Body of pancreas (tissue), 4 donors: ENCODE results near the gene APCDD1L. TPM values are rescaled to one million over a fixed set of nuclear protein-coding genes. Genes with fewer than 3 reads are reported as not detected.
"Not testable (repeated sequence)": the region's sequence is repeated elsewhere in the genome, so short reads cannot be mapped to it uniquely, and the experiment has no call there.

ENCODE experiments used
- ATAC-seq: fragments of 150-250 bp; one replicate; pipeline ENCODE4 v1.9.1; 2016
- DNase-seq, 4 donors: peaks; one replicate each; pipeline ENCODE4 v3.0.0-alpha.2; 2019
- H3K27ac ChIP-seq, 4 donors: fragments of 200-600 bp; sonication (generic); 1 replicate in 3 of 4; 2 replicates in 1 of 4; pipeline versions ENCODE4 v1.5.1 to v1.6.1; 2016 to 2019; ENCODE audit warnings: mild to moderate bottlenecking in 1 of 4, mixed read lengths in 1 of 4, moderate library complexity in 1 of 4
- H3K27me3 ChIP-seq, 2 donors: fragments of 200-600 bp; sonication (generic); one replicate each; pipeline ENCODE4 v1.6.0; 2016; ENCODE audit warnings: mild to moderate bottlenecking in 1 of 2
- H3K36me3 ChIP-seq, 2 donors: fragments of 200-600 bp; sonication (generic); replicated peaks in 1 of 2; 2 replicates each; pipeline ENCODE4 v1.5.1; 2016; ENCODE audit warnings: low read depth in 2 of 2; ENCODE audit not compliant: insufficient read depth in 1 of 2
- H3K4me1 ChIP-seq: fragments of 200-600 bp; sonication (generic); one replicate; pipeline ENCODE4 v1.6.0; 2016
- H3K4me3 ChIP-seq, 2 donors: fragments of 200-600 bp; sonication (generic); 1 replicate in 1 of 2; 2 replicates in 1 of 2; pipeline ENCODE4 v1.5.1; 2016 to 2019
- H3K9me3 ChIP-seq, 3 donors: fragments of 200-600 bp; sonication (generic); 1 replicate in 2 of 3; 2 replicates in 1 of 3; pipeline ENCODE4 v1.5.1; 2016
- CTCF ChIP-seq, 7 experiments: fragments of 450-650 bp in 4 of 7; fragments of 200-600 bp in 3 of 7; sonication (generic) in 3 of 7; IDR thresholded peaks; one replicate each; pipeline ENCODE4 v1.5.1; 2016 to 2019; ENCODE audit warnings: antibody characterized with exemption in 7 of 7
- POLR2A ChIP-seq, 3 donors: fragments of 450-650 bp; IDR thresholded peaks; one replicate each; pipeline ENCODE4 v1.6.1; 2016; ENCODE audit warnings: antibody characterized with exemption in 3 of 3, mild to moderate bottlenecking in 2 of 3
- WGBS, 2 donors: methylation state at CpG; one replicate each; pipeline ENCODE4 v1.1.5; 2017; 5-methylcytosine and 5-hydroxymethylcytosine counted together
- intact Hi-C: fragments of 100-400 bp; cut with DNase I; formaldehyde crosslinking; loops from one replicate; pipeline ENCODE4 v1.15.1; 2023
- total RNA-seq, 2 donors: library from RNA; depleted of rRNA; stranded (reverse); fragments of >200 nt; gene quantifications; one replicate each; pipeline ENCODE4 v1.1.0, GENCODE V29; 2016

The APCDD1L gene
- total RNA-seq, 2 donors from 2014 or later: 1.3 TPM; not detected in 1

GRCh38 chr20:58432186-58432954, 82.8 kb downstream of the APCDD1L start:
- Histone ChIP-seq H3K4me1 (peaks cover 17% of the 10 kb centered on the region), H3K4me3 (no peak overlapping the region), H3K9me3 (no peaks in the 10 kb centered on the region), H3K27me3 (no peaks in the 10 kb centered on the region), H3K27ac (no peak overlapping the region), H3K36me3 (no peaks in the 10 kb centered on the region)
- intact Hi-C loops: no loop called here
- 40 to 64% methylated on average over 3 of the region's 3 CpGs for WGBS, 2 donors
- ATAC-seq (no peak), DNase-seq (no peak)
- TF ChIP-seq CTCF (IDR thresholded peaks at IDR 0.05) (no peak), POLR2A (IDR thresholded peaks at IDR 0.05) (no peak)

DNA sequence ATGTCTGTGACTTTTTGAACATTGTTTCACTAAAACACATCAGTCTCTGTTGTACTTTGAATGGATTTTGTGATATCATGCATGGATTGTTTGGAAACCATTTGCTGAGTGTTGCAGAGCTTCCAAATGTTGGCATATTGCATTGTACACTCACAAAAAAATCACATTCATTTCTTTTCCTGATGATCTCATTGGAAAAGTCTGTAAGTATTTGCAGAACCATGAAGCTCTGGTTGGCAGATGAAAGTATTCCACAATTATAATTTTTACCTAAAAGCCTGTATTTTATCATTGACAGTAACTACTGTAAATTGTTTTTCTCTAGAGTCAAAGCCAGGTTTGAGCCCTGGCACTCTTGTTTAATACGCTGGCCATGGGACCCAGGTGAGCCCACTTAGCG, 84.1 kb downstream of the APCDD1L start:
- Histone ChIP-seq H3K4me1 (peaks cover 13% of the 10 kb centered on the region), H3K27ac (no peak overlapping the region)
- ATAC-seq: no peak

DNA sequence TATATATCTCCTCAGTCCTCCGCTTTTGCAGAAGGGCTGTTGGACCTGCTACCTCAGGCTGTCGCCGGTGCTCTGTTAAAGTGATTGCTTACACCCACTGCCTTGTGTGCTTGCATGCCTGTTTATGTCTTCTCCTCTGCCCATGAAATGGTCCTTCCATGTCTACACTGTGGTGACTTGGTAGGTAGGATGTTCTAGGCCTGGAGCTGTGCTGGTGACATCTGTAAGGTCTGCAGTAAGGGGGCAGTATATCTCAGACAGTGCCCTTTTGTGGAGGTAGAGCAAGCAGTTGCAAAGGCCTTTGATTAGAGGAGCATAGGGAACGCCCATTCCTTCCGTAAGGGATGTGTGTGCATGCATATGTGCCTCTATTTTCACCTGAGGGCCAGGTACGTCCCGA, 85.9 kb downstream of the APCDD1L start:
- Histone ChIP-seq H3K27ac (no peak overlapping the region), H3K27me3 (no peaks in the 10 kb centered on the region), H3K4me1 (peaks cover 13% of the 10 kb centered on the region), H3K36me3 (no peaks in the 10 kb centered on the region), H3K9me3 (no peaks in the 10 kb centered on the region), H3K4me3 (no peak overlapping the region)
- DNase-seq: no peak
- intact Hi-C loops: no loop called here
- TF ChIP-seq POLR2A (IDR thresholded peaks at IDR 0.05) (no peak), CTCF (IDR thresholded peaks at IDR 0.05) (no peak)
- ATAC-seq: no peak
- 93 to 96% methylated on average over 7 of the region's 7 CpGs for WGBS, 2 donors

More for the DNA sequence above, 84.1 kb downstream of the APCDD1L start:
- Histone ChIP-seq H3K27me3 (no peaks in the 10 kb centered on the region), H3K9me3 (no peaks in the 10 kb centered on the region), H3K4me3 (no peak overlapping the region), H3K36me3 (no peaks in the 10 kb centered on the region)
- TF ChIP-seq POLR2A (IDR thresholded peaks at IDR 0.05): no peak
- TF ChIP-seq CTCF (IDR thresholded peaks at IDR 0.05): no peak
- 90 to 93% methylated on average over 2 of the region's 2 CpGs for WGBS, 2 donors
- DNase-seq: no peak
- intact Hi-C loops: no loop called here

DNA sequence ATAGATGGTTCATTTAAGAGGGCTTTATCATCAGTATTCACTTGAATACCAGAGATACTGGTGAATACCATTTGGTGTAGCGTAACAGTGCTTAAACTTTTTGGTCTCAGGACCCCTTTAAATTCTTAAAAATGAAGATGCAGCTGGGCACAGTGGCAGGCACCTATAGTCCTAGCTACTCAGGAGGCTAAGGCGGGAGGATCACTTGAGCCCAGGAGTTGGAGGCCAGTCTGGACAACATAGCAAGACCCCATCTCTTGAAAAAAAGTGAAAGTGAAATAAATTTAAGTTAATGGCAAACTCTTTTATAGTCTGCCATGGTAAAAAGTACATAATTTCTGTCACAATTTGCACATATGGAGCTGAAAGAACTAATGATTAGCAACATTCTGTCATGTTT, 86.8 kb downstream of the APCDD1L start:
- TF ChIP-seq CTCF (IDR thresholded peaks at IDR 0.05) (no peak), POLR2A (IDR thresholded peaks at IDR 0.05) (no peak)
- H3K27ac ChIP-seq: no peak overlapping the region
- no peaks in the 10 kb centered on the region for H3K27me3 ChIP-seq
- H3K4me1 ChIP-seq: peaks cover 17% of the 10 kb centered on the region
- DNase-seq (no peak), ATAC-seq (no peak)
- intact Hi-C loops: no loop called here
- H3K9me3 ChIP-seq: no peaks in the 10 kb centered on the region
- H3K4me3 ChIP-seq: no peak overlapping the region
- no peaks in the 10 kb centered on the region for H3K36me3 ChIP-seq
- 98 to 100% methylated on average over 2 of the region's 2 CpGs for WGBS, 2 donors

DNA sequence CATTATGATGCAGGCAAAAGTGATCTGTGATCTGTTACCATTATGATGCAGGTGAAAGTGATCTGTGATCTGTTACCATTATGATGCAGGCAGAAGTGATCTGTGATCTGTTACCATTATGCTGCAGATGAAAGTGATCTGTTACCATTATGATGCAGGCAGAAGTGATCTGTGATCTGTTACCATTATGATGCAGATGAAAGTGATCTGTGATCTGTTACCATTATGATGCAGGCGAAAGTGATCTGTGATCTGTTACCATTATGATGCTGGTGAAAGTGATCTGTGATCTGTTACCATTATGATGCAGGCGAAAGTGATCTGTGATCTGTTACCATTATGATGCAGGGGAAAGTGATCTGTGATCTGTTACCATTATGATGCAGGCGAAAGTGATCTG, 87.6 kb downstream of the APCDD1L start:
- DNase-seq, H3K27me3 ChIP-seq, H3K4me3 ChIP-seq, ATAC-seq, H3K36me3 ChIP-seq, H3K9me3 ChIP-seq, H3K27ac ChIP-seq, intact Hi-C loops: not testable (repeated sequence)
- peaks cover 15% of the 10 kb centered on the region for H3K4me1 ChIP-seq
- WGBS, 2 donors: 83 to 92% methylated on average over 3 of the region's 3 CpGs
